Heart right ventricle (tissue), 16 donors: ENCODE results near the gene PRKN. TPM values are rescaled to one million over a fixed set of nuclear protein-coding genes. Genes with fewer than 3 reads are reported as not detected.

ENCODE experiments used
- ATAC-seq, 8 donors: fragments of 200-7000 bp; cut with Tn5 transposase; one replicate each; pipeline ENCODE4 v1.9.1; 2020; ENCODE audit warnings: mild to moderate bottlenecking in 8 of 8, moderate library complexity in 8 of 8, moderate number of reproducible peaks in 1 of 8
- DNase-seq, 2 donors: peaks; one replicate each; pipeline ENCODE4 v3.0.0-alpha.2; 2020
- H3K27ac ChIP-seq, 10 donors: fragments of 200-600 bp; sonication (generic) in 2 of 10; one replicate each; pipeline versions ENCODE4 v1.5.0 to v1.8.0; 2020 to 2022; ENCODE audit warnings: mild to moderate bottlenecking in 3 of 10
- H3K27me3 ChIP-seq, 7 donors: fragments of 200-600 bp; one replicate each; pipeline ENCODE4 v1.8.0; 2021 to 2022; ENCODE audit warnings: mild to moderate bottlenecking in 2 of 7
- H3K36me3 ChIP-seq, 9 donors: fragments of 200-600 bp; sonication (generic) in 1 of 9; one replicate each; pipeline versions ENCODE4 v1.5.0 to v1.8.0; 2020 to 2022; ENCODE audit warnings: mild to moderate bottlenecking in 2 of 9
- H3K4me1 ChIP-seq, 9 donors: fragments of 200-600 bp; sonication (generic) in 1 of 9; one replicate each; pipeline versions ENCODE4 v1.5.0 to v1.8.0; 2020 to 2022; ENCODE audit warnings: mild to moderate bottlenecking in 4 of 9
- H3K4me3 ChIP-seq, 10 donors: fragments of 200-600 bp; sonication (generic) in 2 of 10; one replicate each; pipeline versions ENCODE4 v1.5.0 to v1.8.0; 2020 to 2022; ENCODE audit warnings: mild to moderate bottlenecking in 7 of 10, moderate library complexity in 2 of 10
- H3K9me3 ChIP-seq, 11 donors: fragments of 200-600 bp in 10 of 11; sonication (generic) in 2 of 11; one replicate each; pipeline versions ENCODE4 v1.5.0 to v1.8.0; 2013 to 2022; ENCODE audit warnings: mild to moderate bottlenecking in 2 of 11, control low read depth in 1 of 11, moderate library complexity in 1 of 11
- WGBS, 2 donors: extraction: QIAGEN DNeasy Blood & Tissue Kit; methylation state at CpG; one replicate each; pipeline ENCODE4 v1.1.7; 2013; ENCODE audit warnings: inconsistent platforms in 1 of 2; 5-methylcytosine and 5-hydroxymethylcytosine counted together
- intact Hi-C, 10 donors: fragments of 100-400 bp; cut with DNase I; formaldehyde crosslinking; loops; one replicate each; pipeline versions ENCODE4 v1.11.1 to v1.14.2; 2022
- polyA plus RNA-seq, 2 donors: library from polyadenylated mRNA; stranded (reverse); fragments of 200-250 nt; gene quantifications; one replicate each; pipeline ENCODE4 v1.2.3, GENCODE V29; 2013
- total RNA-seq, 10 donors: library from RNA; stranded (reverse); fragmentation: NEBNext Ultra II Directional in 3 of 10; extraction: Animal tissue kit (Norgen Biotek cat#: 25700) in 3 of 10; gene quantifications; one replicate each; pipeline versions ENCODE4 v1.2.1 to v1.2.4, GENCODE V29; 2021 to 2023
- TF ChIP-seq, protein P1 (sequence below), 9 donors: fragments of 200-600 bp; sonication (generic) in 2 of 9; IDR thresholded peaks; one replicate each; pipeline versions ENCODE4 v1.5.0 to v1.8.0; 2021 to 2022; ENCODE audit warnings: antibody characterized with exemption in 9 of 9, mild to moderate bottlenecking in 5 of 9, moderate library complexity in 1 of 9
- donor health status: Arrhythmogenic right ventricular cardiomyopathy.
- donor health status: ischemic (EF 13 %, LVEDD 7.1; RV severe dilation, severe dysfunction).
- donor health status: healthy with polysubstance abuse.
- donor health status: DM: no; HTN: yes; CAD: no.
- donor health status: DM: no; HTN: no; CAD: no.
- donor health status: ischemic (EF 25% LVEDD 6.9; RV normal size, moderate dysfunction).
- donor health status: ischemic (EF 25% LVEDD 5.7; RV mildly dilated, moderate dysfunction).
- donor health status: healthy.
- donor health status: DM: yes; HTN: yes; CAD: no.
- donor health status: Ischemic cardiomyopathy.
- donor health status: ischemic (EF 35%, LVEDD 5.7; RV mildly dilated, moderate dysfunction).
- donor health status: nonischemic (EF 11% LVEDD 7.7; RV severe dilation, severe dysfunction).
- donor health status: DM: yes; HTN: yes; CAD: no.
- donor health status: PGD.
- donor health status: ischemic (EF 29% LVEDD 5.4; RV normal size, mild dysfunction).
- donor health status: nonischemic (EF 23%, LVEDD 6.1; RV moderate dilation, normal function).

The PRKN gene
- total and polyA plus RNA-seq, 12 donors, result 2.3 to 27.7 (median 26.3) TPM

DNA sequence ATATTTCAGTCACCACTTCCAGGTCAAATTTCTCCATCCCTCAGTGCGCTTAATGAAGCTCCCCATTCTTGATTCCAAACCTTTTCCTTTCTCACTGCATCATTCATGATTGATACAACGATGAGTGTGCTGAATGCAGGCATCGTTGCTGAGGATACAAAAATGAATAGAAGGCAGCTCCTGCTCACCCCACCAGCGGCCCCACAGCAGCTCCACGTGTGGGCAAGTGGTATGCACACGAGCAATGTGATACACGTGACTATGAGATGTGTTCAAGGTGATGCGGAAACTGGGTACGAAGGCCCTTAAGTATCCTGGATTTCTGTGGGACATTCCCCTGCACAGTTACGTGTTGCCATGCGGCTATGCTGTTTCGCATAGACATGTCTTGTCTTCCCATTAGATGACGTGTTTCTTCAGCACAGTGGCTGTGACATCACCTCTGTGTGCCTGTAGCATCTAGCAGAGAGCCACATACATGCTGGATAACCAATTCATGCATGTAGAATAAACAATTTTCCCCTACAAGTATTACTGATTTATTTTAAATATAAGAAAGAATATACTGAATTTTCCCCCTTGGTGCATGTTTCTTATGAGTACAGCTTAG lies 1193.2 kb downstream of the PRKN start:
- DNase-seq (no peak), ATAC-seq (no peak)
- intact Hi-C loops, result no loop called here
- H3K4me3 ChIP-seq, result no peak overlapping the region
- peaks cover 0 to 11% (median 0%) of the 10 kb centered on the region in 9 donors for H3K4me1 ChIP-seq
- no peaks in the 10 kb centered on the region for H3K27me3 ChIP-seq
- no peaks in the 10 kb centered on the region for H3K9me3 ChIP-seq
- no peaks in the 10 kb centered on the region for H3K36me3 ChIP-seq
- no peak overlapping the region for H3K27ac ChIP-seq
- WGBS, 2 donors, result 90 to 91% methylated on average over 13 of the region's 13 CpGs
- TF ChIP-seq, protein P1, sequence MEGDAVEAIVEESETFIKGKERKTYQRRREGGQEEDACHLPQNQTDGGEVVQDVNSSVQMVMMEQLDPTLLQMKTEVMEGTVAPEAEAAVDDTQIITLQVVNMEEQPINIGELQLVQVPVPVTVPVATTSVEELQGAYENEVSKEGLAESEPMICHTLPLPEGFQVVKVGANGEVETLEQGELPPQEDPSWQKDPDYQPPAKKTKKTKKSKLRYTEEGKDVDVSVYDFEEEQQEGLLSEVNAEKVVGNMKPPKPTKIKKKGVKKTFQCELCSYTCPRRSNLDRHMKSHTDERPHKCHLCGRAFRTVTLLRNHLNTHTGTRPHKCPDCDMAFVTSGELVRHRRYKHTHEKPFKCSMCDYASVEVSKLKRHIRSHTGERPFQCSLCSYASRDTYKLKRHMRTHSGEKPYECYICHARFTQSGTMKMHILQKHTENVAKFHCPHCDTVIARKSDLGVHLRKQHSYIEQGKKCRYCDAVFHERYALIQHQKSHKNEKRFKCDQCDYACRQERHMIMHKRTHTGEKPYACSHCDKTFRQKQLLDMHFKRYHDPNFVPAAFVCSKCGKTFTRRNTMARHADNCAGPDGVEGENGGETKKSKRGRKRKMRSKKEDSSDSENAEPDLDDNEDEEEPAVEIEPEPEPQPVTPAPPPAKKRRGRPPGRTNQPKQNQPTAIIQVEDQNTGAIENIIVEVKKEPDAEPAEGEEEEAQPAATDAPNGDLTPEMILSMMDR (IDR thresholded peaks at IDR 0.05), result no peak

- 78 to 89% methylated on average over 9 of the region's 9 CpGs for WGBS, 2 donors
Measured at GRCh38 chr6:161533266-161533665, 1194.3 kb downstream of the PRKN start.

DNA sequence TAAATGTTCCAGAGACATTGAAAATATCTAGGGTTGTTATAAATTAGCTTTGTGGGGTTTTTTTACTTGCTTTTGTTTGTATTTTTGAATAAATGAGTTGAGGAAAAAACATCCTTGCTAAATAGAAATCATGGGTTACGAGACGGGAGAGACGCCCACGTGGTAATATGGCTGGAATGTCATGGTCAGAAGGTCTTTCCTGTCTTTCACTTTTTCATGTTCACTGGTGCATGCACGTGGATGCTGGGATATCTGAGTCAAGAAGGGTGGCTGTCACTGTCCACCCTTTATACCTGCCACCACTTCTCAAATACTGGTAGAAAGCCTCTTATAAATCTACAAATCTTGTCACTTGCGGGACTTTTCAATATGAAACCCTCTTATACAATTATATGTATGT lies 1195.0 kb downstream of the PRKN start:
- ATAC-seq, result no peak
- intact Hi-C loops, result no loop called here
- no peaks in the 10 kb centered on the region for H3K9me3 ChIP-seq
- H3K4me3 ChIP-seq, result no peak overlapping the region
- 84 to 88% methylated on average over 6 of the region's 6 CpGs for WGBS, 2 donors
- DNase-seq, result no peak
- TF ChIP-seq, protein P1 (IDR thresholded peaks at IDR 0.05), result no peak
- H3K27me3 ChIP-seq, result no peaks in the 10 kb centered on the region
- H3K4me1 ChIP-seq, result peaks cover 0 to 11% (median 0%) of the 10 kb centered on the region in 9 donors
- H3K27ac ChIP-seq, result no peak overlapping the region
- no peaks in the 10 kb centered on the region for H3K36me3 ChIP-seq

More at GRCh38 chr6:161533266-161533665, 1194.3 kb downstream of the PRKN start:
- Histone ChIP-seq H3K36me3 (no peaks in the 10 kb centered on the region), H3K4me1 (peaks cover 0 to 11% (median 0%) of the 10 kb centered on the region in 9 donors), H3K4me3 (no peak overlapping the region), H3K9me3 (no peaks in the 10 kb centered on the region), H3K27ac (no peak overlapping the region), H3K27me3 (no peaks in the 10 kb centered on the region)
- no peak for ATAC-seq
- TF ChIP-seq, protein P1 (IDR thresholded peaks at IDR 0.05), result no peak
- intact Hi-C loops, result no loop called here
- DNase-seq, result no peak

GRCh38 chr6:161526794-161527193 lies 1200.8 kb downstream of the PRKN start:
- intact Hi-C loops, result no loop called here
- TF ChIP-seq, protein P1 (IDR thresholded peaks at IDR 0.05), result no peak

More at GRCh38 chr6:161526794-161527193, 1200.8 kb downstream of the PRKN start:
- H3K27ac ChIP-seq, result no peak overlapping the region
- H3K36me3 ChIP-seq, result no peaks in the 10 kb centered on the region
- H3K4me1 ChIP-seq, result no peaks in the 10 kb centered on the region
- H3K27me3 ChIP-seq, result no peaks in the 10 kb centered on the region
- no peak overlapping the region for H3K4me3 ChIP-seq
- no peak for ATAC-seq
- WGBS, 2 donors, result 93 to 100% methylated on average over 1 of the region's 1 CpG
- H3K9me3 ChIP-seq, result peaks cover 0 to 8% (median 0%) of the 10 kb centered on the region in 11 donors
- no peak for DNase-seq
